Measurements from ENCODE around the gene CHAC1. TPM values are rescaled to one million over a fixed set of nuclear protein-coding genes. Genes with fewer than 3 reads are reported as not detected.

CHAC1 gene, protein sequence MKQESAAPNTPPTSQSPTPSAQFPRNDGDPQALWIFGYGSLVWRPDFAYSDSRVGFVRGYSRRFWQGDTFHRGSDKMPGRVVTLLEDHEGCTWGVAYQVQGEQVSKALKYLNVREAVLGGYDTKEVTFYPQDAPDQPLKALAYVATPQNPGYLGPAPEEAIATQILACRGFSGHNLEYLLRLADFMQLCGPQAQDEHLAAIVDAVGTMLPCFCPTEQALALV
- 6.7 and 8.2 TPM in 2 replicates for total RNA-seq

DNA sequence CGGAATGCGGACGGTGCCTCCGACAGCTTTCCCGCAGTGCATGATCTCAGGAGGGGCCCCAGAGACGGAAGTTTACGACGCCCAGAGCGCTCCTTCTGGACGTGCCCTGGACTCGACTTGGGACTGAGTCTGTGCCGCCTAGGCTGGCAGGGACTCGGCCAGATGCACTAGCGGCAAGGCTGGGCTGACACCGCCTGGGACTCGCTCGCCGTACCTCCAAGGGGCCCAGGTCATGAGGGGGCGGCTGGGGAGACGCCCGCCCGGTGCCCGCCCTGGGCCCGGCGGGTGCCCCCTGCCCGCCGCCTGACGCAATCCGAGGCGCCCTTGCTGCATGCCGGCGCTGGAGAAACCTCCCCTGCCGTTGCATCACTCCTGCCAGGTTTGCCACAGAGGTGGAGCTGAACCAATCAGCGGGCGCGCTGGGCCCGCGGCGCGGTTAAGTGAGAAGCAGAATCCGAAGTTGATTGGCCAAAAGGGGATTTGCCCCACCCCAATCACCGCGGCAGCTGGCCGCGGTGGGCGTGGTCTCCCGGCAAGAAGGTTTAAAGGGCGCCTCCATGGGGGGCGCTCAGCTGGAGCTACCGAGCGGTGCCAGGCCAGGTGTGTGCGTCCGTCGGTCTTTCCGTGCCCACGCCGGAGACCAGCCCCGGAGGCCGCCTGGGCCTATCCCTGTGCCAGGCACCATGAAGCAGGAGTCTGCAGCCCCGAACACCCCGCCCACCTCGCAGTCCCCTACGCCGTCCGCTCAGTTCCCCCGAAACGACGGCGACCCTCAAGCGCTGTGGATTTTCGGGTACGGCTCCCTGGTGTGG is at the start of gene CHAC1:
CHAC1 (plus strand) TSS at position 571 of the 812 bp plus-strand sequence; CDS start at position 684, 113 bp downstream.
- intact Hi-C loops (cut with micrococcal nuclease): loop anchor here (1.0 to 5.0 kb wide), 14 partner anchors 11 to 1019 kb away; partner anchors contain the start of genes CCDC32, CHP1, DLL4 and EHD4

DNA sequence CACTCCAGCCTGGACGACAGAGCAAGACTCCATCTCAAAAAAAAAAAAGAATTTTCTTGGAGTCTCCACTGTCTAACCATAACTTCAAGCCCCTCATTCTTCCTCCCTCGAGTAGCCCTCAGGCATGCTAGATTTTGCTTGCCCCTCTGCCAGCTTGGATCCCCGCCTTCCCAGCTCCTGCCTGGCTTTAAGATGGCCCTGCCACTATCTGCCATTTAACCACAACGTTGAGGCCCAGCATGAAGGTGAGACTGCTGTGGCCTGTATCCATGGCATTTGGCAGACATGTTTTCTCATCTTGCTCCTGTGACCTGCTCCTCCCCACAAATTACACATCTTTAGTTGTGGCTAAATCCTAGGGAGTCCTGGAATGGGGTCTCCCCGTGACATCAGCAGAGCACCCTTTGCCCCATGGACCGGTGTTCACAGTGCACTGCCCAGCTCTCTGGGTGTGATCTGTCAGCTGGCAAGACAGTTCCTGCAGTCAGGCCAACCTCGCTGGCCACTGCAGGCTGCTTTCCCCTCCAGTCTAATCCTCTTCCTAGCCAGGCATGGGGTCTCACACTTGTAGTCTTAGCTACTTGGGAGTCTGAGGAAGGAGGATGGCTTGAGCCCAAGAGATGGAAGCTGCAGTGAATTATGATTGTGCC is 48.6 kb upstream of the CHAC1 start:
- intact Hi-C loops (cut with micrococcal nuclease): loop anchor here (1.0 to 5.0 kb wide), 8 partner anchors 10 to 380 kb away; partner anchors contain the start of genes CHP1, DLL4 and VPS18

DNA sequence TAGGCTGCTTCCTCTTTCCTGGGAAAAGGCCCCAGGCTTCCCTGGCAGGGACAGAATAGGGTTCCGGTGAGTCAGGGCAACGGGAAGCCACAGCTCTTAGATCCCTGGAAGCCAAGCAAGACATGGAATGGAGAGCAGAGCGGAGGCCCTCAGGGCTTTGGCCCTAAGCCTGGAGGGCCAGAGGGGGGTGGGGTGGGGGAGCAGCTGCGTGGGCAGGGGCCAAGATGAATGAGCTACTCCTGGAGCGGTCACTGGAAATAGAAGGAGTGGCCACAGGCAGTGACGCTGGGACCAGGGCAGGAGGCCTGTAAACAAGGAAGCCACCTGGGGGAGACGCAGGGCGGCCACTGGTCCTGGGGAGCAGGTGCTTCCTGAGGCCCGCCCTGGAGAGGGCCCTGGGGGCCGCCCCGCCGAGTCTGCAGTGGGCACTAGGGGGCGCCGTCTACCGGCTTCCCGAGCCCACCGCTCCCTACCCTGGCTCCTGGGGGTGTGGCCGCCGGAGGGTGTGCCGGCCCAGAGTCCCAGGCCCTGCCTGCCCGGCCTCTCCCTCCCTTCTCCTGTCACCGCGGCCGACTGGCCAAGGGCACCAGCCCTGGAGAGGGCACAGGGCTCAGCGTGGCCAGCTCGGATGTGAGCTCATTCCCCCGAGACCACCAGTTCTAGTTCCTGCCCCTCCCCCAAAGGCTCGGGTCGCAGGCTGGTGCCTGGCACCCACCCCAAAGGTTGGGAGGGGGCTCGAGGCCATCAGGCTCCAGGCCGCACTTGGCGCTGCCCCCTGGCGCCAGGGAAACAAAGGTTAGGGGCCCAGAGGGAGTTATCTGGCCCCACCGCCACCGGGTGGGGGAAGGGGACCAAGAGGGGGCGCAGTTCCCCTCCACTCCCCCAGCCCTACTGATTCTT is 46.9 kb upstream of the CHAC1 start:
- intact Hi-C loops (cut with micrococcal nuclease): loop anchor here (2.0 kb wide), 1 partner anchor 46 kb away; the partner anchor contains the start of gene CHAC1

DNA sequence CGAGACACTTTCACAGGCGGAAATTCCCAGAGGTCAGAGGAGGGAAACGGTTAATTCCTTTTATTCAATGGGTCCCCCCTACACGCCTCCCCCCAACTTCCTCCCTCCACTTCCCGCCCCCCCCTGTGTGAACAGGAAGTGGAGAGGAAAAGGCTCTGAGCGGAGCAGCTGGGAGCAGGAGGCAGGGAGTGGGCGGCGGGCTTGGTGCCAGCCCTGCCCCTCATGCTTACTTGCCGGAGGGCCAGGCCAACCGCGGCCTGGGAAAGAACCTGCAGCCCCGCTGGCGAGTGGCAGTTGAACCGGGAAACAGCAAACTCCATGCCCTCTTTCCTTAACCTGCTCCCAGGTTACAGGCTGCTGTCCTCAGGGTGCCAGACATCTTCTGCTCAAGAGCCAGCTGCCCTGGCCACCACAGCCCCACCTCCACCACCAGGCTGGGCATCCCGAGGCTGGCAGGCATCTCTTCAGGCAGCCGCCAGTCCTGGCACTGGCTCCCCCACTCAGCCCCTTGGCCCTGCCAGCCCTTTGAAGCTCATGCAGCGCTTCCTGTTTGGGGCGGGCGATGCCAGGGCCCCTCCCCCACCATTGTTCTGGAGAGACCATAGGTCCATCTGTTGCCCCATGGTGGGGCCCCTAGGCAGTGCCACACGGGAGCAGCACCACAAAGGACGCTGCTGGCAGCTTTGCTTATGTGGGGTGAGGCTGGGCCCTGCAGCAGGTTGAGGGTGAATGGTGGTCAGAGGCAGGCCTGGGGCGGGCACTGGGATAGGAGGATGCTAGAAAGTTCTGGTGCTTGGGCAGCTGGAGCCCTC is 46.1 kb upstream of the CHAC1 start:
- intact Hi-C loops (cut with micrococcal nuclease): loop anchor here (2.0 kb wide), 1 partner anchor 46 kb away; the partner anchor contains the start of gene CHAC1

DNA sequence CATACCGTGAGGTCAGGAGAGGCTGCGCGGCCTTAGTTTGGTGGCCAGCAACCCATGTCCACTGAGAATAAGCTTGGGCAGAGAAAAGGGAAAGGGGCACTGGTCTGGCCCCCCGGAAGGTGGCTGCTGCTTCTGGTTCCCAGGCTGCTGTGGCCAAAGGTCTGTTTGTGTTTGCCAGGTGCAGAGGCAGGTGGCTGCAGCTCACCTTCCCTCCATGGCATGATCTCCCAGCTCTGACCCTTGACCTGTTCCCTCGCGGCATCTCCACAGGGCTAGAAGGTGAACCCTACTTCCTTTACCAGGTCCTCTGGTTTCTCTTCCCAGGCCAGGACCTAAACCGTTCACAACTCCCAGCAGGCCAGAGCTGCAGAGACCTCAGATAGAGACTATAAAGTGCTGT is 45.2 kb upstream of the CHAC1 start:
- intact Hi-C loops (cut with micrococcal nuclease): no loop called here

DNA sequence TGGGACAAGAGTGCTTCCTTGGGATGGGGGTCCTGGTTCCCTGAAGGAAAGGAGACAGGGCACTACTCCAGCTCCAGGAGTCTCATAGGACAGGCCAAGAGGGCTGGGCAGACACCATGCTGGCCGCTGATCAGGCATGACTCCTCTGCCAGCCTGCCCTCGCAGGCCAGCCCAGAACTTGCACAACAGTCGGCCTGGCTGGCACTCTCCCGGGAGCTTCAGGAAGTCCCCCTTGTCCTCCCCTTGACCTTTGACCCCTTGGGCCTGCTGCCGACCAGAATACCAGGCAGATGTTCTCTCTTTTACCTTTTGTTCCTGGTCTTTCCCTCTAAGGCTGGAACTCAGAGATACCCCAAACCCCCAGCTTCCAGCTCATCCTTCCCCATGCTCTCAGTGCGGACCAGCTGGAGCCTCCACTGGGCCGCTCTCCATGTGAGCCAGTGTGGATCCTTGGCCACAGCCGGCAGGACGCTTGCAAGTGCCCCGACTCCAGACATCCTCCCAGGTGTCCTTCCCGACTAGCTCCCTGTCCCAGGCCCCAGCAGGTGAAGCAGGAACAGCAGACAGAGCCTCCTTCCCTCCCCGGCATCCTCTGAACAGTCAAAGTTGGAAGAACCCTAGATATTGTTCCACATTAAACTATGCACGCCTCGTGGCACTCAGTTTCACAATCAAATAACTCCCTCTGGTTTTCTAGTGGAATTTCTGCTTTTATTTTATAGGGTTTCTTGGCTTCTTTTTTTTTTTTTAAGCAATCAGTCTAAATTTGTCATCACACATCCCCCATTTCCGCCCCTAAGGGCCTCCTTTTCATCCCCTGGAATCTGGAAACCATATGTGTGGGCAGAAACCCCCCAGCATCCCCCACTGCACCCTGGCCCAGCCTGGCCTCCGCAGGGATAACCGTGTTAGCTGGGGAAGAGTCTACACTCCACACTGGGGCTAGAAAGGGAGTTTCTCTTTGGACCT is 43.3 kb upstream of the CHAC1 start:
- intact Hi-C loops (cut with micrococcal nuclease): no loop called here

DNA sequence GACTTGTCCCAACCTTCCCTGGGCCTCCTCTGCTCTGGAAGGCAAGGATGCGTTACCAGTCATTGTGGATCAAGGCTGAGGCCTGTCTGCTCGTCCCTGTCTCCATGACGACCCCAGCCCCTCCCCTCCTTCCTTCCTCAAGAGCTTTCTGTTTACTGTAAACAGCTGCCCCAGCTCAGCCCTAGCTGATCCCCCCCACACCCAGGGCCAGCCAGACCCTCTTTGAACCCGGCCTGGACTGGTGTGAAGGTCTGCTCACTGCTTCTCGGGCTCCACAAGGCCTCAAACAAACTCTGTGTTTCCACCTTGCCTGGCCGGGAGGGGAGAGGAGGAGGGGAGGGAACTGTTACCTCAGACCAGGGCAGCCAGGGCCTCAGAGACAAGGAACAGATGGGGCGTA is 42.1 kb upstream of the CHAC1 start:
- intact Hi-C loops (cut with micrococcal nuclease): no loop called here

DNA sequence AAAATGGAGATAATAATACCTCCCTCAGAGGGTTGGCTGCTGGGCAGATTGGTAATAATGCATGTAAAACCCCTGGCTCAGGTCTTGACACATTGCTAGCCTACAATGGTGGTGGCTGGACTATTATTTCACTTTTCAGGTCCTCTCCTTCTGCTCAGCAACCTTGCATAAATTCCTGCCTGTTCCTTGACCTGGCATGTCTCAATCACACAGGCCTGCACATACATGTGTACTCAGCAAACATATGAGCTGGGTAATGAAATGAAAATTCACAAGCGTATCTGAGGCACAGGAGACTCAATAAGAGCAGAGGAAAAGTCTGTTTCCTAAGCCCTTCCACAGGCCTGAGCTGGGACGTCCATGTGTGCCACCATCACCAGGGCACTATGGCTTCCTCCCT is 41.6 kb upstream of the CHAC1 start:
- intact Hi-C loops (cut with micrococcal nuclease): no loop called here

DNA sequence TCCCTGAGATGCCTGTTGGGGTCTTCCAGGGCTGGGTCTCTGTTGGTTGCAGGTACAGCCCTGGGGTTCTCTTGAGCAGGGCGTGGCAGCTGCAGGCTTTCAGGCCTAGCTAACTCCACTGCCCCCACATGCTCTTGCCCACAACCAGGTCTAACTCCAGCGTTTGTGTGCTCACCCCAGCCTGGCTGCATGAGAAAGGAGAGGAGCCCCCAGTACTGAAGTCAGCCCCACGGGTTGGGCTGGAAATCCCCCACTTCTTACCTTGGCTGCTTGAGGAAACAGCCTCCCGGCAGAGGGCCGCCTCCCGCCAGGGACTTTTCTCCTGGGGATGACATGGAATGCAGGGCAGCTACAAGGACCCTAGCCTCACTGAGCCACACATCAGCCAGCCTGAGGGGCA is 40.8 kb upstream of the CHAC1 start:
- intact Hi-C loops (cut with micrococcal nuclease): no loop called here

DNA sequence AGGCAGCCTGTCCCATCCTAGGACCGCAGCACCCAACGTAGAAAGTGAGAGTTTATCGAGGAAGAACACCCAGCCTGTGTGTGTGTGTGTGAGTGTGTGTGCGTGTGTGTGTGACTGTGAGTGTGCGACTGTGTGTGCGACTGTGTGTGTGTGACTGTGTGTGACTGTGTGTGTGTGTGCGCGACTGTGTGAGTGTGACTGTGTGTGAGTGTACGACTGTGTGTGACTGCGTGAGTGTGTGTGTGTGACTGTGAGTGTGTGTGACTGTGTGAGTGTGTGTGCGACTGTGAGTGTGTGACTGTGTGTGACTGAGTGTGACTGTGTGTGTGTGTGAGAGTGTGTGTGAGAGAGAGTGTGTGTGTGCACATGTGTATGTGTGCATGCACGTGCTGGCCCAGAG is 39.3 kb upstream of the CHAC1 start:
- intact Hi-C loops (cut with micrococcal nuclease): no loop called here

DNA sequence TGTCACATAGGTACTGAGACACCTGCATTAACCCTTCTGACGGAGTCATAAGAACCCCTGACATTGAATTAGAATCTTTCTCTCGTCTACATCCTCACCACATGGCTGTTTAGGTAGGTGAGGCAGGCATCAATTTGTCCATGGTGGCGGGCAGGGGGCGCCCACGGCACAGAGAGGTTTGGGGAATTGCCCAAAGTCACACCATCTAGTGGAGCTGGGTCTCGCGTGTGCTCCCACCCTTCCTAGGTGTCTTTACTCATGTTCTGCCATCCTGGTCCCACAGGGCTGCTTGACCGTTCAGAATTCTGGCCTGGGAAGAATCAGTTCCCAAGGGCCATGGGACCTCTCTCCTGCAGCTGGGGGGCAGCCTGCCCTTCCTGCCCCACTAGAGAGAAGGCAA is 38.8 kb upstream of the CHAC1 start:
- intact Hi-C loops (cut with micrococcal nuclease): no loop called here

DNA sequence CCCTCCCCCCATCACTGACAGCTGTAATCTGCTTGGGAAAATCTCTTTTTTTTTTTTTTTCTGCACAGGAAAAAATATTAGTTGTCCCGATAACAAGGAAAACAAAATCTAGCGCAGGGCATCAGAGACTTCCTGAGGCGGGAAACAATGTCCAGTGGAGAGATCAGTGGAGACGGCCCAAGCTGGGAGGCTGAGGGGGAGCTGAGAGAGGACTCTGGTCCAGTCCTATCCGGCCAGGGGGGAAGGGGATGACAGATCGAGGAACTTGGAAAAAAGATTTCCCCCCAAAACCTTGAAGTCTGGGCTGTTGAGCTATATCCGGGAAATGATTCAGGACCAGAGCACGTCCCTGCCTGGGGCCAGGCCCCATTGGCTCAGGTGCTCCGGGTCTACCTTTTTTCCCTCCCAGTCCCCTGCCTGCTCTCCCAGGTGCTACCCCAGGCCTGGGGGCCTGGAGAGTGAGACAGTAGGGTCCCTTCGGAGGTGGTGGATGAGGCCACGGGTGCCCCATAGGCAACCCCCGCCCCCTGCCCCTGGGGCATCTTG is 38.1 kb upstream of the CHAC1 start:
- intact Hi-C loops (cut with micrococcal nuclease): no loop called here

DNA sequence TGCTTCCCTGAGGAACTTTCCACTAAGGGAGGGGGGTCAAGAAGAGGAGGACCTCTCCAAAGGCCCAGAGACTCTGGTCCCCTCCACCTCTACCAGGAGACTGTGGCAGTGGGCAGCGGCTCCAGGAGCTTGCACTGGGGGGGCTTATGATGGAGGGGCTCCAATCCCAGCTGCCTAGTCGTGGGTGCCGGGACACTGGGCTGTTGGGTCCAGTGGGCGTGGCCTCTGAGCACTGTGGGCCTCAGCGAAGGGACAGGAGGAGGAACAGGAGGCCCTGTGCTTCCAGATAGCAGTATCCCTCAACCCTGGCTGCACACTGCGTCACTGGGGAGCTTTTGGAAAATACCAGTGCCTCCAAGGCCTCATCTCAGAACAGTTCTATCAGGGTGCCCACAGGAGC is 37.6 kb upstream of the CHAC1 start:
- intact Hi-C loops (cut with micrococcal nuclease): no loop called here

DNA sequence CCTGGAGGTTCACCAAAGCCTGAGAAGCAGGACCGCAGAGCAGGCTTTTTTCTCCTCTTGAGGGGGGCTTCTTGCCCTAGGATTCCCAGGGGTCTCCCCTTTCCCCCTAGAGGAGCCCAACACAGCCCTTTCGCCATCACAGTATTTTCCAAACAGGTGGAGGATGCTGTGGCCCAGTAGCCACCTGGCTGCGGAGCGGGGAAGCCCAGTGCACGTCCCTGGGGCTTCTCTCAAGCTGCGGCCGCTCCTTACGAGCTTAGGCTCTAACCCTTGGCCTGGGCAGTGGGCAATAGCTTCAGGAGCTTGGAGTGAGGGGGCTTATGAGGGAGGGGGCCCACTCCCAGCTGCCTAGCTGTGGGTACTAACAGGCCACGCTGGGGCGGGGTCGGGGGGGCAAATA is 35.7 kb upstream of the CHAC1 start:
- intact Hi-C loops (cut with micrococcal nuclease): no loop called here

DNA sequence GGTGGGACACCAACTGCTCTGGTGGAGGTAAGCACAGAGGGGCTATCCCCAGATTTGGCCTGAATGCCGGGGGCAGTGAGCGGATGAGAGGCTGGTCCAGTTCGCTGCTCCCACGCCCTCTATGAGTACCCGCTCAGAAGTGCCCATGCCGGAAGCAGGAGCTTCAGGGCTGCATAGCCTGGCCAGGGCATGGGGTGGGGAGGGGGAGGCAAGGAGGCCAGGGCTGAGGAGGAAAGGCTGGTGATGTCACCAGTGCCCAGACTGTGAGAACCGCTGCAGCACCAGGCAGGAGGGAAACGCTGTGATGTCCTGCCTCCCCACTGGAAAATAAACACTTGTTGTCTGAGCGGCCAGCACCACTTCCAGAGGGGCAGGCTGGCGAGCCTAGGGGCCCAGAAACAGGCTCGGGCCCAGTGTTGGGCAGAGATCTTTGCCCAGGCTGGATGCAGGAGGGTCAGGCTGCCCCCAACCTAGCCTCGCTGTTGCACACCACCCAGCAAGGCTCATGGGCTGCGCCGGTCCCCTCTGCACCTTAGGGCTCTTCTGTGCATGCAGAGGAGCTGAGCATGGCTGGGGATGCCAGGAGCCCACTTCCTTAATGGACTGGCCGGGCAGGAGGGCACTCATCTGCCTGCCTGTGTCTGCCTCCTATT is 35.0 kb upstream of the CHAC1 start:
- intact Hi-C loops (cut with micrococcal nuclease): no loop called here

DNA sequence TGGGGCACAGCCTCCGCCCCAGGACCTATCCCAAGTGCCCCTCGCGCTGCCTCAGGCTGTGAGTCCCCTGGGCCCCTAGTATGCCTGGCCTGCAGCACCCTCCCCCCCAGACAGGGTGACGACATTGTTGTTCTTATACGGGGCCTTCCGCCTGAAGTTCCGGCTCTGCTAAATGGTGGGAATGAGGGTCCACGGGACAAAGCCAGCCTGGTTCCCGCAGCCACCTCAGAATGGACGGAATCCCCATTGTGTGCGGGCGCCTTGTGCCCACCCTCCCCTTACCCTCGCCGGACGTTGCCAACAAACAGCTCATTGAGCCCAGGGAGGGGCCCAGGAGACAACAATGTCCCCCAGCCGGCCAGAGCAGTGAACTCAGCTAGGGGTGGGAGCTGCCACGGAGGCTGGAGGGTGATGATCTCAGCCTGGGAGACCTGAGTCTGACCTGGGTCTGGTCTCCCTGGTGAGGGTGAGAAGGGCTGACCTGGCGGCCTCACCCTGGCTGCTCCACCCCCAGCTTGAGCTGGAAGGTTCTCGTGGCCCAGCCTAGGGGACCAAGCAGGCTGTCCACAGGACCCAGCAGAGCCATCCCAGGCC is 34.4 kb upstream of the CHAC1 start:
- intact Hi-C loops (cut with micrococcal nuclease): no loop called here

DNA sequence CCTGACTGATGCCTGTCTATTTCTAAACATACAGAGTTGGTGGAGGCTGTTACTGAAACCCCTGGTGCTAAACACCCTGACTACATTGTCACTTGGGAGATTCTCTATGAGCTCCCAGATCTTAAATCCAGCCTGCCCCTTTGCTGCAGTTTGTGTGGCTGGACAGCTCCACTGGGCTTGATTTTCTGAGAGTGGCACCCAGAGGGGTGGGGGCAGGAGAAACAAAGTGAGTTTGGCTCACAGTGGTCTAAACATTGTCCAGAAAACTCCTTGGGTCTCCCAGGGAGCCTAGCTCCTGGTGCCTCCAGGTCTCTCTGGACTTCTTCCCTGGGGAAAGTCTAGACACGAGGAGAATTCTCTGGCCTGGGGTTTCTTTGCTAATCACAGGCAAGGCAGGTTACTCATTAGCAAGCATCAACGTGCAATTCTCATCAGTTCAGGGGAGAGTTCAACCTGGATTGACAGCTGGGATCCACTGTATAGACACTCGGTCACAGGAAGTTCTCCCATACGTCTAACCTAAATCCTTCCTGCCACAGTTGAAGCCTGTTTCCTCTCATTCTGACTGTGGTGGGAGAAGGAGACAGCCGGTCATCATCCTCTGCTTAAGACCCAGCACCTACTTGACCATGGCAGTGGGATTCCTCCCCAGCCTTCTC is 31.2 kb upstream of the CHAC1 start:
- intact Hi-C loops (cut with micrococcal nuclease): no loop called here
